Stimulated activated CD4-positive, alpha-beta T cell treated with anti-CD3 and anti-CD28 coated beads, Interleukin-15, amount 100 ng/mL, for 24 hours (primary cell): Measurements from ENCODE around the gene MAP7.

ENCODE experiments used
- DNase-seq: peaks from one replicate; pipeline ENCODE4 v3.0.0-alpha.2; 2020

Gene MAP7

DNA sequence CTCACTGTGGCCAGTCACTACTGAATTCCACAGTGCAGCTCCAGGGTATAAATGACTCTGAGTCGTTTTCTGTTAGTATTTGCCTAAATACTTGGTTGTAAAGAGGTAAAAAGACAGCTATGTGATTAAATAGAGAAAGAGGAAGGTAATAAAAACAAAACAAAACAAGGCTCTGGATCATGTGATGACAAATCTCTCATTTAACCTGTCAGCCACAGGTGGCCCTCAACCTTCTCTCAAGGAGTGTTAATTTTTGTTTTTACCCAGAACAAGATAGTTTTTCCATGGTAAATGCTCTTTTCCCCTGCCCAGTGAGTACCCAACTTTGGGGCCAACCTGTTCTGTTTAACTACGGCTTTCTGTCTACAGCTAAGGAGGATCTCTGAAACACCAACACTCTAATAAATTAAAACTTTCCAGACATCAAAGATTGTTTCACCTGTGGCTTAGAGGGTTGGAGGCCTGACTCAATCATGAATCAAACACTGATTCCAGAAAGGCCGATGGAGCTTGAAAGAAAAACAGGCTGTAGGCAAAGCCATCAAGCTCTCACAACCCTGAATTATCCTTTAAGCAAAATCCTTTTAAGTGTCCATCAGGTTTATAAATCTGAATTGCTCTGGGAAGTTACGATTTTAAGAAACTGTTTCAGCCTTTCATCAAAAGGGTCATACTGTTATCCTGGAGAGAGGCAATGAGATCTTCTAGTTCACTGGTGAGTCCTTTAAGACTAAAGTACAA, 179.1 kb downstream of the MAP7 start:
- no peak for DNase-seq

DNA sequence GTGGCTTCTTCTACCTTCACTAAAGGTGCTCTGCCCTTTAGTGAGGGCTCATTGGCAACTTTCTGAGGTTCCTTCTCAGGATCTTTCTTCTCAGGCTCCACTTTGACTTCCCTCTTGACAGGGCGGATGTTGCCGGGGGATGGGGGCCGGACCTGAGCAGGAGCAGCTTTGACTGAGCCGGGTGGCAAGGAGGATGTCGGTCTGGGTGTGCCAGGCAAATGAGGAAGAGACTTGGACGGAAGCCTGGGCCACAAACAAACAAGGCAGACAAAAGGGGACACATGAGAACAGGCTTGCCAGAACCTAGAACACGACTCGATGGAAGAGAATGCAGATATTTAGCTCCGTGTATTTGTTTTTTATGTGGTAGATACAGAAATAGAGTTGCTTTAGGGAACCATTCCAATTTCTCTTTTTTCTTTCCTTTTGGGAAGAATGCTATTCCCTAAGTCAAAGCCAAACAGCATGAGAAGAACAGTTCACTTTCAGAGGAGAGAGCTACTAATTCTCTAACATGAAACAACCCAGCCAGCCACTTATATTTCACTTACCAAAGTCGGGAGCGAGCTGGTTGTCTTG, 184.4 kb downstream of the MAP7 start:
- DNase-seq = peak; percentile 36

DNA sequence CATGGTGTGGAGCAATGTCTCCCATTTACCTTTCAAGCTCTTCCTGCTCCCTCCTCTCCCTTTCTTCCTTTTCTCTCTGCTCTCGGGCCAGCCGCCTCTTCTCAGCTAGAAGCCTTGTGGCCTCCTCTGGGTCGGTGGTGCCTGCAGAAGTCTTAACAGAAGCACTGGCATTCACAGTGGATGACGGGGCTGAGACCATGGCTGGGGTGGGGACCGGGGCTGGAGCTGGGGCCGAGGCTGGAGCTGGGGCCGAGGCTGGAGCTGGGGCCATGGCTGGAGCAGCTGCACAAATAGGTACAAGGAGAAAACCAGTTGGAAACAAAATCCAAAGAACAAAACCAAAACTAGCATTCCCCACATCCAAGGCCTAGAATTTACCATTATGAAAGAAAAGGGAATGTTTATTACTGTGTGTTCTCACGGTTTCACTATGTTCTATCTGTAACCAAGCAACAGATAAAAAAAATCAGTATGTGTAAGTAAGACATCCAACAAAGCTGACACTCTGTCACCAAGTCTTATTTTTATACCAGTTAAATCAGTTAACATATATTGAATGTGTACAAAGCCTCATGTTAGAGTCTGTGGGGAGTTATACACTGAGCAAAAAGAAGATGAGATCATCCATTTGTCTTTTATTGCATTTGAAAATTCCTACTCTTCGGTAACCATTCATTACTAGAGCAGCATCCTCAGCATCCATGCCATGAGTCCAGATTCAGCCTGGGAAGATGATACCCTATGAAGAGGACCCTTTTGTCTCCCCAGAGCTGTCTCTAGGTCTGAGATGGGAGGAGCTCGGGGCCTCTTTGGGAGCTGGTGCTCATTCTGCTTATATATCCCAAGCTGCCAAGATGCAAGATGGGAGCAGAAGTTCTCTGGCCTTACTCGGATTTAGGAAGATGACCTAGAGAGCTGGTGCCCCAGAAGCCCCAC, 187.5 kb downstream of the MAP7 start:
- no peak for DNase-seq

DNA sequence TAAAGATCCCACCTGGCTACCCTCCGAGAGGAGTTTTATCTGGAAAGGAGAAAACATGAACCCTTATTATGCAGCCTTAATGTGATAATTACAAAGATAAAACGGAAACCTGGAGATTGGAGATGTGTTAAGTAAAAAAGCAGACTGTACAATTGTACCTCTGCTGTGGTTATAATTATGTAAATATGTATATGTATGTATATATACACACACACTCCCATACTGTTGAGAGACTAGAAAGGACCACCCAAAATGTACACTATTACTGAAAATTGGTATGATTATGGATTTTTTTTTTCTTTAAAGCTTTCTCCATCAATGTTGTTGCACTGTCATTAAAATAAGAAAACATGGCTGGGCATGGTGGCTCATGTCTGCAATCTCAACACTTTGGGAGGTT, 188.4 kb downstream of the MAP7 start:
- no peak for DNase-seq

DNA sequence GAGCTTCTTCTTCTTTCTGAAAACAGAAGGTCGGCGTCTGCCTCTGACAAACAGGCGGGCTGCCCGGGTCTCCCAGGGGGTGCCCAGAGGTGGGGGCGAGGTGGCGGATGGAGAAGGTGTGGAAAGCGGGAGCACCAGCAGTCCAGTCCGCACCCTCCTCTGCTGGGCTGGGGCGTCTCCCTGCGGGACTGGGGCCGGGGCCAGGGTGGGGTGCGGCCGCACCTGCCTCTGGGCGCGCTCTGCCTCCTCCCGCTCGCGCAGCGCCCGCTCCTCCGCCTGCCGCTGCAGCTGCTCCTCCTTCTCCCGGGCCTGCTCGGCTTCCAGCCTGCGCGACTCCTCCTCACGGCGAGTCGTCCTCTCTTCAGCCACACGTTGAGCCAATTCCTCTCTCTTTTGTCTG, 189.4 kb downstream of the MAP7 start:
- no peak for DNase-seq

DNA sequence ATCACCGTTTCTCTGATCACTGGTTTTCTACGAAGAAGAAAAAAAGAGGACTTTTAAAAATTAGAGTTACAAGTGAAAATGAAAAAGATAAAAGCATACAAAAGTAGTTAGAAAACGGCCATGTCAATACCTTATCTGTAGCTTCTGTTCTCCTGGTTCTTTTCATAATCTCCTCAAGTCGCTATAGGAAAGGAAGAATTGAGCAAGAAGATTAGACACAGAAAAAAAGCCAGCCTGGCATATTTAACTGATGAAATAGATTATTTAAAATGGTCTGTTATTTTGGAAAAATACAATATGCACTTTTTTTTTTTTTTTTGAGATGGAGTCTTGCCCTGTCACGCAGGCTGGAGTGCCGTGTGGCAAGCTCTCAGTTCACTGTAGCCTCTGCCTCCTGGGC, 190.4 kb downstream of the MAP7 start:
- DNase-seq = no peak

DNA sequence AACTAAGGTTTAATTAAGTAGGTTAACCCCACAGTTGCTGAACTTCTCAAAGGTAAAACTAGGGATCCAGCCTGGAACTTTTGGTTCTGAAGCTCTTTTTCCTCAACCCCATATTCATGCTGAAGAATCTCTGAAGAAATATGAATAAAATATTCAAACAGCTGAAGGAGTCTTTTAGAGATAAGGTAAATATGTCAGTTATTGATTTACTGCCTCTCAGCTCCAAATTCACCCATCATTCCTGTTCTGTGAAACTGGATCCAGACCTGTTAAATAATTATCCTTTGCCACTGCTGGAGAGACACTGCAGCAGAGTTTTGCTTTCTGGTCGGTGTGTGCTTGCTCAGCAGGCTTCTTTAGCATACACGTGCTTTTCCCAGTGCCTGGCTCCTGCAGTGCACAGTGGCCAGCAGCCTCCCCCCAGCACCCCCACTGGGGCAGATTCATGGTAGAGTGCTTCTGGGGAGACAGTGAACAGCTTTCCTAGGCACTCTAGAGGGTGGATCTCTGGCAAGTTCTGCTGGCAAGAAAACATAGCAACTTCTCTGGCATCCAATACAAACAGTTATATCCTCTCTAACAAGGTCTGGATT, 198.6 kb downstream of the MAP7 start:
- no peak for DNase-seq

DNA sequence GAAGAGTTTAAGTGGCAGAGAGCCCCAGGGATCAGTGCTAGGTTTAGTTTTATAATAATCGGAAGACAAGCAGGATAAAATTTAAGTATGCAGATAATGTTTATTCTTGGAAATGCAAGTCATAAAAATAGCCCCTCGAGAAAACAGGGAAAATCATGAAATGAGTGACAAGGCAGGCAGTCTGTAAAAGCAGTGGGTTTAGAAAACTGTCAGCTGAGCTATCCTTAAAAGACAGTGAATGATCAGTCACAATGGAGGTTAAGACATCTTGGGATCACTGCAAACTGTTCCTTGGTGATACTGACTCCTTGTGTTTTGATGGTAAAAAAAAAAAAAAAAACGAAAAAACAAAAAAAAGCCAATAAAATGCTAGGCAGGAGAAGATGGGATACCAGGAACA, 199.3 kb downstream of the MAP7 start:
- DNase-seq = no peak

DNA sequence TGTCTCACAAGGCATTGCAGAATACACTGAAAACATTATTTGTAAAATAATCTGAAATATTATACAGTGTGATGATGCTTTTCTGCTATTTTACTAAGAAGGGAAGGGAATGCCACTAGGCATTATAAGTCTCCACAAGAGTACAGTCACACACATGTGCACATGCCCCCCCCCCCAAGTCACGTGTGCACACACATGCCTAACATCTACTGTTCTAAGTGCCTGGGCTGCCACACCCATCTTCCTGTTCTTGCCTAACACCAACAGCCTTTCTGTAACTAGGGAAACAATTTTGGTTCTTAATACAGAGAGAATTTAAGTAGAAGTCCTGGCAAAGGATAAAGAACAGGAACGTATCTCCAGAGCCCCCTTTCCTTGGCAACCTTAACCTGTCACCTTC, 202.4 kb downstream of the MAP7 start:
- DNase-seq = no peak

DNA sequence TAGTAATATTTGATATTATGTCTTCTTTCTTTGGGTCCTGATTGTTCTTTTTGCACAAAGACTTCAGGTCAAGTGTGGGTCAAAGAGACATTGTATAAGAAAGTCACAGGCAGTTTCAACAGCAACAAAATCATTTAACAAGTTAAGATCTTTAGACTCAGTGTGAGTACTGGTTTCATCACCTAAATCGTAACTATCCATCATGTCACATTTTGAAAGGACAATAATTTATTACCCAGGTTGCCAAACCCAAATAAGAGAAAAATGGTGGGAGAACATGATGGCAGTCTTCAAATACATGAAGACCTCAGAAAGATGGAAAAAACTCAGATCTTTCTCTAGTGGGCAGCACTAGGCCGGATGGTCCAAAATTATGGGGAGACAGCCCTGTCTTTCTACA, 205.1 kb downstream of the MAP7 start:
- no peak for DNase-seq

DNA sequence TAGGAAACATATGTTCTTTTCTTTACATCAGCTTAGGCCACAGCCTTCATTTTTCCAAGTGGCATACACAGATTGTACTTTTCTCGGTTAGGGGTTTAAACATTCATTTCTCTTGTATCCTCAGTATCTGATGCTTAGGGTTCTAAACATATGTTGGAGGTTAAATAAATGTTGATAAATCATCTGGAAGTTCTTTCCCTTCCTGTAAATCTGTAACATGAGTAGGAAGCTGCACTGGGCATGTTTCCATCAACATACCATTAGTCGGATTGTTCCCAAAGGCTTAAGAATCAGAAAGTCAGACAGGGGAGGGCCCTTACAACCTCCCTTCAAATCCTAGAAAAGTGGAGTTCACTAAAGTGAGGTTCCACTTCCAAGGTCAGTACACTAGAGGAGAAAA, 205.8 kb downstream of the MAP7 start:
- no peak for DNase-seq

DNA sequence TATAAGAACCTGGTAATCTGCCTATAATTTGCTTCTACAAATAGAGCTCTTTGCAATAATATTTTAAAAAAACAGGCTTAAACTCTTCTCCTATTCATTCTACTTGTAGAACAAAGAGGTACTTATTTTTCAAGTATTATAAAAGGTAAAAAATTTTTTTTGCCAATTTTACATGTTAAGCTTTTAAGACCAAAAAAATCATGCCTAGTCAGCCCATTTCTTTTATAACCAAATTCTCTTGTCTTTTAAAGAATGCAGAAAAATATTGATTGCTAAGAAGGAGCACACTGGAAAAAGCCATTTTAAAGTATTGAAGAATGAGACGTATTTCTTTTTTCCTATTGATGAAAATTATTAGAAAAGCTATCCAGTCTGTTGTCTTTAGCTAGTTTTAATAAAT, 206.5 kb downstream of the MAP7 start:
- no peak for DNase-seq

DNA sequence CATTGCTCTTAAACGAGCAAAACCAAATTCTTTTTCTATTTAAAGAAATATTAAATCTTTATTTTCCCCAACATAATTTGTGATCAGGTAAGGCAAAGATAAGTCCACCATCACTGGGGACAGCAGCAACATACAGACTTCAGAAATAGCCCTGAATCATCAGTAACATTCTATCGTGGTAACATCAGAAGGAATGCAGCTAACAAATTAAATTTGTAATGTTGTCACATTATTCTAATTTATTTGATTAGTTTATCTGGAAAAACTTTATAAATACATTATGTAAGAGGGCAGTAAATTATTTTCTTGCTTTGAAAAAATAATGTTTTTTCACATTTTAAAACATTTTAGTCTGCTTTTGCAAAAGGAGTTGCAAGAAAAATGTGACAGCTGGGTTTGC, 206.9 kb downstream of the MAP7 start:
- no peak for DNase-seq

DNA sequence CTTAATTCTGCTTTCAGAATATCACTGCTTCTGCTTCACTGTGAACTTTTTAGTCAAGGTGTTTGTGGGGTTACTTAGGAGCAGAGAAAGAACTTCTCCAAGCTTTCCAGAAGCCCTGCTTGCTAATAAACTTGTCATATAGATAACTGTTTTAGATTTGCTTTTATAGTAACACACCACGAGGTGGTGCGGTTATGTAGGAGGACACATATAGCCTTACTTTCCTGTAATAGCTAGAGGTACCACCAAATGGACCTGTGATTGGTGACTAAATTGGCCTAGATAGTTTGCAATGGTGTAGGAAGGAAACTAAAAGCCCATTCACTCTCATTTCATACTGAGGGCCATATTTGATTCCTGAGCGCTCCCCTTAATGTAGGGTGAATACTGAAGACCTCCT, 208.3 kb downstream of the MAP7 start:
- no peak for DNase-seq

DNA sequence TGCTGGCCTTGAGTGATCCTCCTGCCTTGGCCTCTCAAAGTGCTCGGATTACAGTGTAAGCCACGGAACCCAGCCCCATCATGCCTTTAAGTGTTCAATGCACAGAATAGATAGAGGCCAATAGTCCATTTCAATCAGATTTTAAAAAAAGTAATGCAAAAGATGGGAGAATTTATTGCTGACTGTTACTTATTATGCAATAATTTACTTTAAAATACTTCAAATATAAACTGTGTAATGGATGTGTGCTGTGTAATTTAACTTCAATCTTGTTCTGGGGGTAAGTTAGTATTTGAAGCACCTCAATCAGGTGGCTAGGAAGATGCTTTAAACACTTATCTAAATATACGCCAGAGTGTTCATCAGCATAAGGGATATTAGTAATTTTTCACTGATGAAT, 208.9 kb downstream of the MAP7 start:
- no peak for DNase-seq

DNA sequence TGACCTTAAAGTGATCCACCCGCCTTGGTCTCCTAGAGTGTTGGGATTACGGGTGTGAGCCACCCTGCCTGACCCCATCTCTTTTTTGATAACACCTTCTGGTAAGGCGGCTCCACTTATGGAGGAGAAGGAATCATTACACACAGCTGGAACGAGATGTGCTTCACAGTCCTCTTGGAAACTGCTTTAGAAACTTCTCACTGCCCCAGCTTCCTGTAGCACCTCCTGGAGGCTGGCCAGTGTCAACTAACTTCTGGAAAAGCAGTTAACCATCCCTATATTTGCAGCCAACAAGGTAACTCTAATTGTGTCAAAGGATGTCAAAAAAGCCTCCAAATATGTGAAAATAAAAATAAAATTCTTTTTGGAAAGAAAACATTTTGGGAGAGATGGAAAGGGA, 211.7 kb downstream of the MAP7 start:
- DNase-seq = no peak

DNA sequence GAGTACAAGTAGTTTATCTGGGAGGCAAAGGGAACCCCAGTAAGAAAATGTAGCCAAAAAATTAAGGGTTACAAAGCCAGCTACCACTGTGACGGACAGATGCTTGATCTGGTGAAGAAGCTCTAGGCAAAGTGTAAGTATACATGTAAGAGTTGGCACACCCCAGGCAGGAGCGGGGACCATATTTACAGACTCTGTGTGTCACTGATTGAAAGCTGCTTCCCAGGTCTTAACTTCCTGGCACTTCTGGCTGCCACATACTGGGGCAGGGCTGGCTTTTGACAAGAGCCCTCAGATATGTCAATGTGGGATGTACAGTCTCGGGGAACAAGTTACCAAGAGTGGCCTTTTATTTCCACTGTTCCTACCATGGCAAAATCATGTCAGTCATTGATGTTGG, 212.6 kb downstream of the MAP7 start:
- DNase-seq = no peak

DNA sequence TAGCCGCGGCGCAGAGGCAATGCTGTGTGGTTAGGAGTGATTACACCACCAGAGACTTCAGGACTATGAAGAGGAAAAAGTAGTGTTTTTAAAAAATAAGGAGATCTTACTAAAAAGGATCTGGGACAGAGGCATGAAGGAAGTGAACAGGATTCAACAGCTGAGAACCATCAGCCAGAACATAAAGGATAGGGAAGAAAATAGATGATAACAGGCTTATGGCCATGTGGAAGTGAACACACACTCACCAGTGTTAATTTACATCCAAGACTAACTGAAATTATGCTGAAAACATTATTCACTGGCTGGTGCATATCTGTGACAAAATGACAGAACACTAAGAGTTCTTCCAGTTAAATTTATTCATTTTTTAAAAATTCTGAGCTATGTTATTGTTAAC, 213.1 kb downstream of the MAP7 start:
- no peak for DNase-seq

DNA sequence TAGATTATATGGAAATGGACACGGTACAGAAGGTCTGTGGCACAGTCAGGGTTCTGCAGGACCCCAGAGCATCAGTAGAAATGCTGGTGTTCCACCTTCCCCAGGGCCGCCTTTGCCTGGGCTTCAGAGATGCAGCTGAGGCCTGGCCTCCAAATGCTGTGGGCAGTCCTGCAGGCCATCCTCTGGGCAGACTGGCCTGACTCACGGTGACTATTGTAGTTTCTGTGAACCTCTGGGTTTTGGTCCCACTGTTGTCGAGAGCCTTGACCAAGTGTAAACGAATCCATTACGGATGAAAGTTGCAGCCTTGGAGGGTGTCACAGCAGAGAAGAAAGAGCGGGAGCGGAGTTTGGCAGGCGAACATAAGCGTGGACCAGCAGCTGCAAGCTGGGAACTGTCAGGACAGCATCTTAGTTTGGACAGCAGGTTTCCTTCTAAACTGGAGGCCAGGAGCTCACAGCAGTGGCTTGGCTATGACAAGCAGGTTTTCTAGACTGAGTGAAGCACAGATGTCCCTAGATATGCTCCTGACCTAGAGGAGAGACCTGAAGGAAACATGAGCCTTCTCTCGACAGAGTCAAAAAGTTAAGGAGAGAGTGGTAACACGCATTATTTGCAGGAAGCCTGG, 214.4 kb downstream of the MAP7 start:
- DNase-seq = no peak

DNA sequence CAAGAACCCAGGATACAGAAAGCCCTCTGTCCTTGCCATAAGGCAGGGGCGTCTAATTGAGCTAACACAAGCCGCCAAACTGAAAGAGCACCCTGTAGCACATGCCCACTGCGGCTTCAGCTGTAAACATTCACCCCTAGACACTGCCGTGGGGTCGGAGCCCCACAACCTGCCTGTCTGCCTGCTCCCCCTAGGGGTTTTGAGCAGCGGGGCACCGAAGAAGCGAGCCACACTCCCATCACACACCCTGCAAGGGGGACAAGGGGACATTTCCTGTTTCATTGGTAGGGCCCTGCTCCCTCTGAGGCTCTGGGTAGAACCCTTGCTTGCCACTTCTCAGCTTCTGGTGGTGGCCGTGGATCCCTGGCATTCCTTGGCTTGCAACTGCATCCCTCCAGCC, 215.4 kb downstream of the MAP7 start:
- DNase-seq = peak; percentile 11

DNA sequence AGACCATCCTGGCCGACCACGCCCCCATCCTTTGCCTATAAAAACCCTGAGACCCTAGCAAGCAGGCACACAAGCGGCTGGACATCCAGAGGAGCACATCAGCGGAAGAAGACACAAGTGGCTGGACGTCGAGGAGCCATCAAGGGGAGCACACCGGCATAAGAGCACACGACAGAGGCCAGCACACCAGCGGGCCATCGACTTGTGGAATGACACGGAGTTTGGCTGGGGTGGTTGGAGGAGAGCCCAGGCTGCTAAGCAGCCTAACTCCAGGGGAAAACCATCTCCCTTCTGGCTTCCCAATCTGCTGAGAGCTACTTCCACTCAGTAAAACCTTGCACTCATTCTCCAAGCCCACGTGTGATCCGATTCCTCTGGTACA, 215.8 kb downstream of the MAP7 start:
- DNase-seq = no peak

DNA sequence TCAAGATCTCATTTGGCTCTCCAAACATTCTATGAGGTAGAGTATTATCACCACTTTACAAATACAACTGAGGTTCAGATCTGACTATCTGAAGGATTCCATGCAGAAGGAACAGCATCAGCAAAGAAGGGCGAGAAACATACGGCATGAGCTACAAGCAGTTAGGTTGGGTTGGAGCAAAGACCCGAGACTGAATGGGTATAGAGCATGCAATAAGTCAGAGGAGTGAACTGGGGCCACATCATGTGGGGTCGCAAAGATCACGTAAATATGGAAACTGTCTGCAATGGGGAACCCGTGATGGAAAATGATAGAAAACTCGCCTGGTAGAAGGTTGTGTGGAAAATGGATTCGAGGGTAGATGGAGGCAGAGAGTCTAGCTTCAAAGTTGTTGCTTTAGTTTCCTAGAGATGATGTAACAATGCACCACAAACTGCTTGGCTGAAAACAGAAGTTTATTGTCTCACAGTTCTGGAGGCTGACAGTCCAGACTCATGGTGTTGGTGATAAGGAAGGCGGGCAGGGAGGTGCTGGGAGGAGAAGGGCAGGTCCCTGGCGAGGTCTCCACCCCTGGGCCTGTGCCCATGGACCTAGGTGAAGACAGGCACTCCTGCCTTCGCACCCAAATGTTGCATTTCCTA, 216.3 kb downstream of the MAP7 start:
- DNase-seq = no peak

DNA sequence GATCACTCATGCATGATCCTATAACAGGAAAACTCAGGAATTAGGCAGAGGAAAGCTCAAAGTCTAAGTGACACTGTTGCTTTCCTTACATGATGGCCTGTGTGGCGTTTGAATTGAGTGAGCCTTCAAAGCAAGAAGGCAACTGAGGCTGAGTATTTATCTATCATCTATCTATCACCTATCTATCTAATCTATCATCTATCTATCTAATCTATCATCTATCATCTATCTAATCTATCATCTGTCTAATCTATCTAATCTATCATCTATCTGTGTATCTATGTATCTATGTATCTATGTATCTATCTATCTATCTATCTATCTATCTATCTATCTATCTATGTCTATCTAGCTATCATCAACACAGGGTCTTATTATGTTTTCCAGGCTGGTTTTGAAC, 218.8 kb downstream of the MAP7 start:
- DNase-seq = no peak
